Adrenal gland (tissue), 12 donors: ENCODE measurements around the gene VNN1. TPM values are rescaled to one million over a fixed set of nuclear protein-coding genes. Genes with fewer than 3 reads are reported as not detected.
"Not testable (repeated sequence)": the region's sequence is repeated elsewhere in the genome, so short reads cannot be mapped to it uniquely, and the experiment has no call there.

Experiments
- DNase-seq, 7 donors: peaks; one replicate each; pipeline ENCODE4 v3.0.0-alpha.2; 2019 to 2020
- H3K27ac ChIP-seq, 5 donors: fragments of 200-600 bp; sonication (generic) in 4 of 5; 1 replicate in 3 of 5; 2 replicates in 2 of 5; pipeline versions ENCODE4 v1.5.1 to v1.8.0; 2016 to 2020; ENCODE audit warnings: mild to moderate bottlenecking in 1 of 5
- H3K27me3 ChIP-seq: fragments of 200-600 bp; 2 replicates; pipeline ENCODE4 v1.8.0; 2021
- H3K36me3 ChIP-seq, 2 donors: fragments of 200-600 bp; replicated peaks in 1 of 2; 1 replicate in 1 of 2; 2 replicates in 1 of 2; pipeline versions ENCODE4 v1.5.1 to v1.8.0; 2018 to 2022
- H3K4me1 ChIP-seq, 2 donors: fragments of 200-600 bp; replicated peaks in 1 of 2; 1 replicate in 1 of 2; 2 replicates in 1 of 2; pipeline versions ENCODE4 v1.5.1 to v1.8.0; 2018 to 2021
- H3K4me3 ChIP-seq, 4 donors: fragments of 200-600 bp; sonication (generic) in 3 of 4; one replicate each; pipeline ENCODE4 v1.5.1; 2016 to 2018
- H3K9me3 ChIP-seq, 3 donors: fragments of 200-600 bp; sonication (generic) in 1 of 3; replicated peaks in 1 of 3; 1 replicate in 2 of 3; 2 replicates in 1 of 3; pipeline versions ENCODE4 v1.5.1 to v1.8.0; 2016 to 2021
- CTCF ChIP-seq, 6 experiments: fragments of 450-650 bp in 4 of 6; fragments of 200-600 bp in 2 of 6; sonication (generic) in 1 of 6; IDR thresholded peaks; 1 replicate in 5 of 6; 2 replicates in 1 of 6; pipeline versions ENCODE4 v1.5.1 to v1.8.0; 2016 to 2021; ENCODE audit warnings: antibody characterized with exemption in 6 of 6, mild to moderate bottlenecking in 2 of 6, moderate library complexity in 1 of 6
- POLR2A ChIP-seq, 2 donors: fragments of 450-650 bp; IDR thresholded peaks; one replicate each; pipeline ENCODE4 v1.6.1; 2017; ENCODE audit warnings: antibody characterized with exemption in 2 of 2, mild to moderate bottlenecking in 2 of 2, moderate library complexity in 1 of 2
- WGBS, 4 donors: extraction: QIAGEN DNeasy Blood & Tissue Kit in 2 of 4; methylation state at CpG; one replicate each; pipeline versions ENCODE4 v1.1.5 to v1.1.7; 2013 to 2017; 5-methylcytosine and 5-hydroxymethylcytosine counted together
- intact Hi-C, 2 donors: fragments of 100-400 bp; cut with DNase I; formaldehyde crosslinking; loops; one replicate each; pipeline versions ENCODE4 v1.14.1 to v1.15.0; 2022 to 2023
- polyA plus RNA-seq, 3 donors: library from polyadenylated mRNA; stranded (reverse); fragments of 200-250 nt in 2 of 3; fragments of 350-450 nt in 1 of 3; fragmentation: Illumina TruSeq in 1 of 3; extraction: RNeasy Lipid Tissue Mini Kit (QIAGEN cat#74804) in 1 of 3; gene quantifications; one replicate each; pipeline ENCODE4 v1.2.3, GENCODE V29; 2013 to 2014
- total RNA-seq, 9 donors: library from RNA; depleted of rRNA in 4 of 9; stranded (reverse); fragments of >200 nt in 4 of 9; fragments of 120-200 nt in 1 of 9; fragmentation: NEBNext Ultra II Directional in 1 of 9; extraction: Animal tissue kit (Norgen Biotek cat#: 25700) in 1 of 9; gene quantifications; one replicate each; pipeline versions ENCODE4 v1.1.0 to v1.2.4, GENCODE V29; 2013 to 2023
- donor health status: healthy with polysubstance abuse.
- donor health status: Bipolar disorder and iron deficiency.
- donor health status: DM: yes; HTN: yes; CAD: no.
- donor health status: DM: no; HTN: no; CAD: no.
- donor health status: DM: no; HTN: no; CAD: no.
- donor health status: DM: yes; HTN: yes; CAD: no.

The VNN1 gene
- total and polyA plus RNA-seq, 12 donors, result 0.18 to 3.9 (median 1.4) TPM

- peak overlapping the region in 1 of 5 donors; percentile 87 for H3K27ac ChIP-seq
- intact Hi-C loops, result no loop called here
- peaks cover 0 to 3% of the 10 kb centered on the region in 2 donors for H3K4me1 ChIP-seq
These were observed 1.5 kb downstream of the VNN1 start for GRCh38 chr6:132712366-132712765.

GRCh38 chr6:132708771-132709170 is 5.1 kb downstream of the VNN1 start:
- TF ChIP-seq POLR2A (IDR thresholded peaks at IDR 0.05) (no peak), CTCF (IDR thresholded peaks at IDR 0.05) (no peak)
- Histone ChIP-seq H3K4me3 (no peak overlapping the region), H3K36me3 (no peaks in the 10 kb centered on the region), H3K4me1 (peaks cover 0 to 3% of the 10 kb centered on the region in 2 donors), H3K9me3 (peaks cover 0 to 10% (median 0%) of the 10 kb centered on the region in 3 donors), H3K27ac (no peak overlapping the region), H3K27me3 (no peaks in the 10 kb centered on the region)
- intact Hi-C loops, result no loop called here
- WGBS, 4 donors, result 85% methylated on average over 3 of the region's 3 CpGs
- no peak for DNase-seq

More at GRCh38 chr6:132712366-132712765, 1.5 kb downstream of the VNN1 start:
- Histone ChIP-seq H3K9me3 (no peaks in the 10 kb centered on the region), H3K36me3 (no peaks in the 10 kb centered on the region), H3K27me3 (no peaks in the 10 kb centered on the region), H3K4me3 (no peak overlapping the region)
- WGBS, 4 donors, result 40 to 43% (median 41%) methylated on average over 4 of the region's 4 CpGs
- TF ChIP-seq CTCF (IDR thresholded peaks at IDR 0.05) (no peak), POLR2A (IDR thresholded peaks at IDR 0.05) (no peak)
- DNase-seq, result peak in 2 of 7 donors; percentile 21 to 22

- TF ChIP-seq CTCF (IDR thresholded peaks at IDR 0.05) (no peak), POLR2A (IDR thresholded peaks at IDR 0.05) (no peak)
These were observed 5.9 kb downstream of the VNN1 start for GRCh38 chr6:132708002-132708401.

GRCh38 chr6:132706756-132707155 is 7.1 kb downstream of the VNN1 start:
- H3K4me3 ChIP-seq, H3K9me3 ChIP-seq, H3K36me3 ChIP-seq, DNase-seq, H3K4me1 ChIP-seq, H3K27ac ChIP-seq, intact Hi-C loops, H3K27me3 ChIP-seq: not testable (repeated sequence)
- WGBS, 4 donors, result 81 to 90% (median 84%) methylated on average over 4 of the region's 4 CpGs

More at GRCh38 chr6:132708002-132708401, 5.9 kb downstream of the VNN1 start:
- no peak overlapping the region for H3K27ac ChIP-seq
- H3K36me3 ChIP-seq, result no peaks in the 10 kb centered on the region
- DNase-seq, result no peak
- H3K9me3 ChIP-seq, result peaks cover 0 to 10% (median 0%) of the 10 kb centered on the region in 3 donors
- peaks cover 0 to 3% of the 10 kb centered on the region in 2 donors for H3K4me1 ChIP-seq
- H3K4me3 ChIP-seq, result no peak overlapping the region
- no peaks in the 10 kb centered on the region for H3K27me3 ChIP-seq
- intact Hi-C loops, result no loop called here

GRCh38 chr6:132703936-132704335 is 9.9 kb downstream of the VNN1 start:
- Histone ChIP-seq H3K27me3 (no peaks in the 10 kb centered on the region), H3K36me3 (no peaks in the 10 kb centered on the region), H3K4me3 (no peak overlapping the region), H3K4me1 (no peaks in the 10 kb centered on the region), H3K9me3 (peaks cover 0 to 10% (median 0%) of the 10 kb centered on the region in 3 donors), H3K27ac (no peak overlapping the region)
- DNase-seq, result no peak
- no peak for TF ChIP-seq POLR2A (IDR thresholded peaks at IDR 0.05)
- no peak for TF ChIP-seq CTCF (IDR thresholded peaks at IDR 0.05)
- intact Hi-C loops, result no loop called here
